Muscle of back (tissue), 11 donors: Measurements from ENCODE around the gene COBL. TPM values are rescaled to one million over a fixed set of nuclear protein-coding genes. Genes with fewer than 3 reads are reported as not detected.

Experiments
- DNase-seq, 3 donors: peaks; one replicate each; pipeline versions ENCODE4 v3.0.0 to v3.0.0-alpha.2; 2013
- polyA plus RNA-seq, 10 donors: library from polyadenylated mRNA; unstranded; fragments of 120-200 nt; gene quantifications; one replicate each; pipeline ENCODE4 v1.2.1, GENCODE V29; 2013; ENCODE audit not compliant: insufficient read length in 10 of 10

The COBL gene
- polyA plus RNA-seq, 10 donors, result 58.7 to 140 (median 97.2) TPM

DNA sequence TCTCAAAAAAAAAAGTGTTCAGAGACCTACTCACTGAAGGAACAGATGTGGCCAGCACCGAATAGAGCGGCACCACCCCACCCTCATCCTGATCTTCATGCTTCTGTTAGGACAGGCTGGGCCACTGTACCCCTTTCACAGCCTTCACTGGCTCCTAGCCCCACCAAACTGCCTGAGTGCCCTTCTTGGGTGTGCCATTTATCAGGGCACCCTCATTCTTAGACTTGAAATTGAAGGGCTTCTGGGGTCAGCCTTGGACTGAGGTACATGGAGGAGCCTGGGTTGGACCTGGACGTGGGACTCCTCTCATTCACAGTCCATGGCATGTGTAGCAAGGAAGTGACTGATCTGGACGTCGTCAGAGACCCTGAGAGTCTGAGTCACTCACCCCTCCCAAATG lies 190.3 kb downstream of the COBL start:
- no peak for DNase-seq

DNA sequence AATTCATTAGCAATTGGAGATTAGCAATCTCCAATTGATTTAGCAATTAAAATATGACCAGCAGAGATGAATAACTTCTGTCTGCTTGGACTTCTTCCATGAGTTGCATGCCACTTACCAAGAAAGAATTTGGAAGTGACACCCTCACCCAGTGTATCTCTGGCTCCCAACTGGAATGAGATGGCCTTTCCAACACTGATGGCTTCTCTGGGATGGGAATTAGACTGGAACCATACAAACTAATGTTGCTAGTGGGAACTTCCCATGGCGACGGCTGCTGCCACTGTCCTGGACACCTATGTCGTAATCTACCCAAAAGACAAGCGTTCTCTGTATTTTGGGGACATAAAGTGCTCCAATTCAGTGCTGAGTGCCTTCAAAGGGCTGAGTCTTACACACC lies 192.3 kb downstream of the COBL start:
- no peak for DNase-seq

DNA sequence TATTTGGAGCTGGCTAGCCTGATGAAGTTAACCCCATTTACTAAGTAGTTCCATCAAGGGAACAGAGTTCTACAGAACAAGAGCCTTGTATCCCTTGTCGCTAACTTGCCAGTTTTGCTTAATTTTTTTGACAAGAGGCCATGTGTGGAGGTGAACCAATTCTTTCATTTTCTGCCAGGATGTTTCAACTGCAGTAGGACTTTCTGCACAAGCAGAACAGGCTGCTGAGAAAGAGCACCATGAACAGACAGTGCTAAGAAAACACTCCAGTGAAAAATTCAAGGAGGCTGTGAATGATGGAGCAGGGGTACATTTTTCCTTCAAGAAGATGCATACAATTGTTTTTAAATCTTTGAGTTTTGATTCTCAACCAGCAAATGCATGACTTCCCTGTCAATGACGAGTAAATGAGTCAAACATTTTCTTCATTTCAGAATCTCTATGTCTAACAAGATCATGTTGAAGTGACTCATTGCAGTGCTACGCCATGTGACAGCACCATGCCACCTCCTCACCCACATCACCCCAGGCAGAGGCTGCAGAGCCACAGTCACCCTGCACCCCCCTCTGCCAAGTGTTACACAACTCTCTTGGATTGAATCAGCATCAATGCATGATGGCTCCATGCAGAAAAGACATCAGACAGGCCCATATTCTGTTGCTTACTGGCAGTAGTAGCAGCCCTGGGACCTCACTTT lies 193.1 kb downstream of the COBL start:
- peak in 1 of 3 donors; percentile 75 for DNase-seq

DNA sequence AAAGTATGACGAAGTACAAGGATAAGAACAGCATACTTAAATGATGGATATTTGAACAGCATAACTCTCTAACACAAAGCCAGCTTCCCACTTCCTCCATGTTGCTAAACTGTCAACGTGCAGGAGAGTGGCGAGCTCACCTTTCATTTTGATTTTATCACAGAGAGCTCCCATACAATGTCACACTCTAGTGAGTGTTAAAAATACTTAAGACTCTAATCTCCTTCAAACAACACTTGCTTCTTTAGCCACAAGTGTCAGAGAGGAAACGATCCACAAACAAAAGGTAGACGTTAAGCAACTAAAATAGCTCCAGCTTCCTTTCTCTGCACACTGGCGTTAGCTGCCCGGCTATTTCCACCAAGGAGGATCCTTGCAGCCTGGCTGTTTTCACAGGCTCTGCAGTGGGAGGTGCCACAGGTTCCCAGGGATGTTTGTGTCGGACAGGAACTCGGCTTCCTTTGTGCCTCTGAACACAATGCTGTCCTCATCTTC lies 194.6 kb downstream of the COBL start:
- DNase-seq, result peak in 1 of 3 donors; percentile 35

DNA sequence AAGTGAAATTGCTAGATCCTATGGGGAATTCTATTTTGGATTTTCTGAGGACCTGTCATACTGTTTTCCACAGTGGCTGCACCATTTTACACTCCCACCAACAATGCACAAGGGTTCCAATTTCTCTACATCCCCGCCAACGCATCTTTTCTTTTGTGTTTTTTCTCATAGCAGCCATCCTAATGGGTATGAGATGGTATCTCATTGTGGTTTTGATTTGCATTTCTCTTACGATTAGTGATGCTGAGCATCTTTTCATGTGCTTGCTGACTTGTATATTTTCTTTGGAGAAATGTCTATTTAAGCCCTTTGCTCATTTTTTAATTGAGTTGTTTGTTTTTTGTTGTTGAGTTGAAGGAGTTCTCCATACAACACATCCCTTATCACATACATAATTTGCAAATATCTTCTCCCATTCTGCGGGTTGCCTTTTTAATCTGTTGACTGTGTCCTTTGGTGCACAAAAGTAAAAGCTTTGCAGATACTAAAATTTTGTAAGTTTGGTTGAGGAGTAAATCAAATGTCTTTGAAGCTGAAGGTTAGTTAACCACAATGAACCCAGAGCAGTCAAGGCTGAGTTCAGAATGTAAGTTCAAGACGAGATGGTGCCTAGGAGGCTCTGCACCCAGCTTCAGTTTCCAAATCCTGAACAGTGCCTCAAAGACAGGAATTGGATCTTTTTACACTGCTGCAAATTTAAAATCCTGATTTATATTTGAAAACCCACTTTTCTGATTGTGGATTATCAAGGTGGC lies 195.4 kb downstream of the COBL start:
- no peak for DNase-seq

DNA sequence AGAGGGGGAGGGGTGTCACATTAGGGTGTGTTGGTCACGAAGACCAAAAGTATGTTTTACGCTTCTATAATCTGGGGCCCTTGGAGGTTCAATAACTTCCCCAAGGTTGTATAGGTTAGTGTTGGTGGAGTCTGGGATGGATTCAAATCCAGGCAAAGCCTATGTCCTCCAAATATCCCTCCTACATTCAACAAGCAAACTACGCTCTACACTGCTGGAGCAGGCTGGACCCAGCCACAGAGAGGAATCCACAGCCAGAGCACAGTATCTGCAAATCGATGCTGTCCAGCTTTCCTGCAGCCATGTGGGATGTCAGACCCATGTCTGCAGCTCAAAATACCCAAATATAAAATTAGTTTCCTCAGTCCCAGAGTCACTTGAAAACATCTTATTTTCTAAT lies 198.0 kb downstream of the COBL start:
- DNase-seq, result no peak

DNA sequence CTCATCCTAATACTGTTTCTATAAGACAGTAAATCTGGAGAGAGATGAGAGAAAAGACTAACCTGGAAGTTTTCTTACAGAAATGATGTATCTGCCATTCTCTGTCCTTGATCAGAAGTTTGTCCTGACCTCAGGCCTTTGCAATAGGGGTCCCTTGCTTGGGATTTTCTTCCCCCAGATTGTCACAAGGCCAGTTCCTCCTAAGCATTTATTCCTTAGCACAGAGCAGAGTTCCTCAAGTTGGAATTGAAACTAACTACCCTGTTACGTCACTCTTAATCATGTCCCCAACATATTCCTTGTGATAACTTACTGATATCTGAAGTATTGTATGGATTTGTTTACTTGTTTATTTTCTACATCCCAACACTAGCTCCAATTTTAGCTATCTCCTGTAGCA lies 202.1 kb downstream of the COBL start:
- DNase-seq, result no peak

DNA sequence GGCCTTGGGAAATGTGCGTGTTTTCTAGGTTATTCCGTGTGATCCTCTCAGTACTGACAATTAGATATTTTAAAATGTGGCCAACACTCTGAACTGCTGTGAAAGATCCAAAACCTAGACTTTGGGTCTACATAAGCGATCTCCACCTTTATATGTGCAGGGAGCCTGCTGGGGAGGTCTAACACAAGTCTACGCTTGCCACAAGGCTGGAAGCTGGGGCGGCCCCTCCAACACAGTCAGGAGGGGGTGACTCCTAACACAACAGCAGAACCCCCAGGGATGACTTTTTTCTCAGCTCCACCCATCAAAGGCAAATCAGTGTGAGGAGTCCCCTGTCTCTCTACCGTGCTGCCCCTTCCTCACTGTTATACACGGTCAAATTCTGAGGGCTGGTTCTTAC lies 202.6 kb downstream of the COBL start:
- DNase-seq, result no peak

DNA sequence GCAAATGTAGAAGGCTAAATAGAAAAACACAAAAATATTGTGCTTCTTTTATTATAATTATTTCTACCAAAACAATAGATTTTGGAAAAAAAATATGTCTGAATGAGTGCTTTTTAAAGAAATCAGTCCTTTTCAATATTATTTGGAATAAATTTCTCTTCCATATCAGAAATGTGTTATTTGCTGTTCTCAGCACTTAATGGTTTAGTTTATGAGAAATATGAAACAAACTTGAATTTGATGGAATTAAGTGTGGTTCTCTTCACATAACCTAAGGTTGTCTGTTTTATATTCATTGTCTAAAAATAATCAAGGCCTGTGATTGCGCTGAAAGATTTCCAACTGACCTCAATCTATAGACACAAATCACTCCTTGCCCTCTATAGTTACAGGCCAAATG lies 203.0 kb downstream of the COBL start:
- DNase-seq, result no peak

DNA sequence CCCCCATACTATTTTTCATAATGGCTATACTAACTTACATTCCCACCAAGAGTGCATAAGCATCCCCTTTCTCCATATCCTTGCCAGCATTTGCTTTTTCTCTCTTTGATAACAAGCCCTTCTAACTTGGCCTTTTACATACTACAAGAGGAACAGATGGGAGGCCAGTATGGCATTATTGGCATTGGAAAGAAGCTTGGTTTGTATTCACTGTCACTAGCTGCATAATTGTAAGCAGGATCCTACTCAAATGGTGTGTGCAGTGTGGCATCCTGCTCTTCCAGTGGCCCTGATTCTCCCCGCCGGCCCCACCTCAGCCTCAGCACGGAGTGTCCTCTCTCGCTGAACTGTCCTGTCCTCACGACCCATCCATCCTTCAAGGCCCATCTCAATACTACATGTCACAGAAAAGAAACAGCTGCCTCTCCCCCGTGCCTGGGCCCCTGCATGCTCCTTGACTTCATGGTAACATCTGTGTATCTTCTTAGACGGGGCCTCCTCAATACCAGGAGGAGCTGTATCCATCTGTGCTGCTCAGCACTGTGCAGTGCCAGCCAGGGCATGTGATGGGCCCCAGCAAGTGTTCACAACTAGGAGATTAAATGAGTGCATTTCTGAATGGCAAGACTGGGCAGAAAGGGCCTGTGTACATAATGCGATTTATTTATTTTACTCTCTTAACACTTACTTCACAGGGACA lies 205.2 kb downstream of the COBL start:
- no peak for DNase-seq

DNA sequence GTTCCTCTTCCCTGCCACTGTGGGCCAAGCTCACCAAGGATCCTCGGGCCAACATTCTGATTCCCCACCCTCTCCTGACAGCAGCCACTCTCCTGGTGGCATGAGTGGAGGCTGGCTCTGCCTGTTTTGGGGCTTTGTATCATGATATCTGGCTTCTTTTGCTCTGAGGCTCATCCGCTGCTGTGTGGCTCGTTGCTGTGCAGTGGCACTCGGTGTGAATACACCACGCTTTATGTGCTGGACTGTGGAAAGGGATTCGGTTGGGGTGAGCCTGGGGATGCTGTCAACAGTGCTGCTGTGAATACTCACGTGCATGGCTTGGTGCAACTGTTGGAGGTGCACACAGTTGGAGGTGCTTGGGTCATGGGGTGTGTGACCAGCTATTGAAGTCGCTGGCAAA lies 208.5 kb downstream of the COBL start:
- DNase-seq, result no peak

DNA sequence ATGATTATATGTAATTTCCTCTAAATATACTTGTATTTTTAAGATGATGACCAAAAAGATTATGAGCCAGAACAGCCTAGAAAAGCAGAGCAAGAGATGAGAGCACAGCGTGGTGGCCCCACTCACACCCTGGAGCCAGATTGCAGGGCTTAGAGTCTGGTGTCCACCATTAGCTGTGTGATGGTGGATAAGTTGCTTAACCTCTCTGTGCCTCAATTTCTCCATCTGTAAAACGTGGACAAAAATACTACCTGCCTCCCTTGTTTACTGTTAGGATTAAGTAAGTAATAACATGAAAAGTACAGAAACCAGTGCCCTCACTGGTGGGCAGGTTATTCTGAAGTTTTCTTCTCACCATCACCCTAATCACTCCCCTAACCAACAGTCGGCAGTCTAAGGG lies 212.3 kb downstream of the COBL start:
- DNase-seq, result no peak

DNA sequence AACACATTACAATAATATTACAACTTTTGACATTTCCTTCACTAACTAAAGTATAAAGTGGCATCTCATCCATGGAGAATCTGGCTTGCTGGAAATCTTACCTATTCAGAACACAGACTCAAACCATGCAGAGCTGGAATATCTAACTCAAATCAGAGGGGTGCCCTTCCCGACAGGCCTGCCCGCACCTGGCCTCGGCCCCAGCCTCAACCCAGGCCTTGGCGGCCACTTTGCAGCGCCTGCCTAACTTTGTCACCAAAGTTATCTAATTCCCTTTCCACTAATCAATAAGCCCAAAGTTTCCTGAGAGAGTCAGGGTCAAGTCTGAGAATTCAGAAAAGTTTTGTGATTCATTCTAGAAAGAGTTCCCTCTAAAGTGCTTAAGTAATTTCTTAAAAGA lies 212.9 kb downstream of the COBL start:
- no peak for DNase-seq

DNA sequence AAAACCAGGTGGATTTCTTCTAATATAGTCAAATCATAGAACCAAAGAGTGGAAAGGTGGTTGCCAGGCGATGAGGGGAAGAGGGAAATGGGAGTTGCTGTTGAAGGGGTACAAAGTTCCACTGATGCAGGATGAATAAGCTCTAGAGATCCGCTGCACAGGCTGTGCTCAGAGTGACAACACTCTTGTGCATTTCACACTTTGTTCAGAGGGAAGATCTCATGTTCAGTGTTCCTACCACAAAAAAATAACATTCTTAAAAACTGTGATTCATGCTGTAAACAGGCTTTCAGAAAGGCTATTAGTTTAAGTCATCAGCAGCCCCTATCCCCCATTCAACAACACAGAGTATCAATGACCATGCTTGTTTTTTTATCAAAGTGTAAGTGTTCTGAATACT lies 213.8 kb downstream of the COBL start:
- DNase-seq, result no peak

DNA sequence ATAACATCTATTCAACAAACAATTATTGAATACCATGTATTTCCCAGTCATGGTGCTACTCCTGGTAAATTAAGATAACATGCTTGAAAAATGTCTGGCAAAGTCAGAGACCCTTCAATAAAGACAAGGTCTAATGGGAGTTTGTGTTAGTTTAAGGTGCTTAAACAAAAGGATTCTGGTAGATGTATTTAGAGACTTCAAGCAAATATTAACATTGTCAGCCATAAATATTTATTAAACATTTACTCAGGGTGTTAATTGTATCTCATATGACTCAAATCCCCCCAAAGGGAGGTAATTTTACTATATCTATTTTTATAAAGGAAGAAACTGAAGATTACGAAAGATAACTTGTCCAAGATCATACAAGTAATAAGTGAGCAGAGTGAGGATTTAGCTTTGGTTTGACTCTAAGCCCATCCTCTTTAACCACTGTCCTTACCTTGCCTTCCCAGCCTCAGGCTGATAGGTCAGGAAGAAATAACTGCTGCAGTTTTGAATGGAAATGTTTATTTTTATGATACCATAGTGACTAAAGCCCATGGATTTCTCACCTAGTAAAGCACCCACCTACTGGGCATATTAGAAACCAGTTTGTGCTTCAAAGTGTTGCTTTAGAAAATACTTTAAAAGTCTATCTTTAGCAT lies 215.4 kb downstream of the COBL start:
- no peak for DNase-seq

DNA sequence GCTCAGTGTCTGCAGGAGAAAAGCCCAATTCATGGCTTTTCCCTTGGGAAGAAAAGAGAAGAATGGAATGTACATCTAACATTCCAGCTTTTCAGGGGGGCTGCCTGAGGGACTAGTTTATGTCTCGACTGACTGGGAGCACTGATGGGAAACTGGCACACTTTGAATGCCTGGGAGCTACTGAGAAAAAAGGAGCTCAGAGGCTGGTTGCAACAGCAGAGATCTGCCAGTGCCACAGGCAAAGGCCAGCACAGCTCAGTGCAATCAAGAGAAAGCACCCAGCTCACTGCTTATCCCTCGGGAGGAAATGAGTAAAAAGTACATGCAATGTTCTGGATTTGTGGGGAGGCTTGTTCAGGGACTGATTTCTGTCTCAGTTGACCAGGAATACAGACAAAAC lies 226.2 kb downstream of the COBL start:
- DNase-seq, result no peak

DNA sequence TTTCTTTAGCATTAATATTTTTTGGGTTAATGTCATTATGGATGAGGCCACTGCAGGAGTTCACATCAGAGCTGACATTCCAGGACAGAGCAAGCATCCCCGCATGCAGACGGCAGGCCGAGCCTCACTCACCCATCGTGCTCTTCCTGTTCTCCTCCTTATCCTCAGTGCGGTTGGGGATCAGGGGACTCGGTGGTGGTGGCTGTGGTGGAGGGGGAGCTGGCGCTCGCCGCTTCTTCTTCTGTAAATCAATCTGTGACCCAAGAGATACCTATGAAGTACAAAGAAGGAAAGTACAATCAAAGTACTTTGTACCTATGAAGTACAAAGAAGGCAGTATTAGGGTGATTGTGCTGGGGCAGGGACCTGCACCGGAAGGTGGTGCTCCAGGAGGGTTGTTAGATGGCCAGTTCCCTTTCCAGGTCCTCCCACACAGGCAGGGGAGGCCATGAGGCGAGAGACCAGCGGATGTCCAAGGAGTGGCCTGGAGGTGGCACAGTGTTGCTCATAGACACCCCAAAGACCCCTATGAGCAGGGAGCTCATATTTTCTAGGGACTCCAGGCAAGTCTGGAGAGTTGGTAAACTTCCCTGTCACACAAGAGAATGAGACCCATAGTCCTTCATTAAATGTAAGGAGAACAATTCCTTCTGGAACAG lies 231.4 kb downstream of the COBL start:
- no peak for DNase-seq

DNA sequence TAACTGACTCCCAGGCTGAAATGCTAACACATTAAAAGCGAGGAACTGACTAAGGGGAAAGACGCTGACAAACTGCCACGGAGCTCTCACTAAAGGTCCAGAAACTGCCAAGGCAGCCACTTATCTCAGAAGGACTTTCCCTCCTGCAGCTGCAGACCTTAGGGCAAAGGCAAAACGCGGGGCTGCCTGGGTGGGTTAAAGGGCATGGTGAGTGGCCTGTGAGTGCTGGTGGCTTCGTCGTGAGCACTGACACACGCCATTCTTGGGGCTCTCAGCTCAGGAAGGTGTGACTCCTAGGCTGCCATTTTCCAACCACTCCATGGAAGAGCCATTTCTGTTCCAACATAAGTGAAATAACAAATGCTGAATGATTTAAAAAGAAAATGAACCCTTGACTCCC lies 232.5 kb downstream of the COBL start:
- DNase-seq, result no peak

DNA sequence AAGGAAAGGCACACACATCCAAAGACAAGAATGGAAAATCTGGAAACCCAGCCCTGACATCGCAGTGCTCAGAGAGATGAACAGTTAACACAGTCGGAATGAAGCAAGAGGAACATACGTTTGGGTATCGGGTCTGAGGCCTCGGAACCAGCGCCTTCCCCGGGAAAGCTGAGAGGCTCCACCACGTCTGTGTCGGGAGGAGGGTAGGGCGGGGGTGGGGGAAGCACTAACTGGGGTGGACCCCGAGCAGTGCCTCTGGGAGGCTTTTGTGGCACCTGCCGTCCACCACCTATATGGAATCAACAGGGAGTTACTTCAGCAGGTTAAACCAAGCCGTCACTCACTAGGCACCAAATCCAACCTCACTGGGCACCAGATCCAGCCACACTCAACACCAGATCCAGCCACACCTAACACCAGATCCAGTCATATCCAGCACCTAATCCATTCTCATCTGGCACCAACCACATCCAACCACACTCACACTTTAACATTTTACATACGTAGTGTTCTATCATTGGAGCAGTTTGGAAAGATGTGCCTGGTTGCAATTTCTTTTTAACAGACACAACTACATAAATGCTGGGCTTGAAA lies 233.6 kb downstream of the COBL start:
- DNase-seq, result no peak

DNA sequence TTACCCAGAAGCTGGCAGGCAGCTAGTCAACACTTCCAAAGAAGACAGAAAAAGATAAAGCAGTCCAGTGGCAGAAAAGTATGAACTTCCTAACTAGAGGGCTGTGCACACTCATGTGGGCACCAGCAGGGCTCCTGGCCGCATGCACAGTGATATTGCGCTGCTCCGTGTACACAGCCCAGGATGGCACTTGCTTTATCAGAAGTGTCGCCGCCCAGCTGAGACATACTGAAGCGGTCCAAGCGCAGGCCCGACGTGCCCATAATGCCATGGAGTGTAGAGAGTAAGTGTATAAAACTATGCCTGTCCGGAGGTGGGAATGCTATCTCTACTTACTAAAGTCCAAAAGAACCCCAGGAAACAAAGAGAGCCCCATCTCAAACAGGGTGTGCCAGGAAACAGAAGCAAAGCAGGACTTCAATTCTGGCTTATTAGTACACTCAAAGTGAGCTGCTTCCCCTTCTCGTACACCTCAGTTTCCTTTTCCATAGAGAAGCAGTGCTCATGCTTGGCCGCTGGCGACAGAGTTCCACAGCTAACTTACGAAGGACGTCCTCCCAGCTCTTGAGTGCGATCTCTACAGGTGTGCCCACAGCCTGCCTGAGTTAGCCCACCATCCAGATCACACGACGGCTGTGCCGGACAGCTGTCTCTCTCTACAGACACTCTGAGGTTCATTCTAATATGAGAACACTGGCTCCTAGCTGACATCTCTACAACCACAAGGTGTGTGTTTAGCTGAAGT lies 234.3 kb downstream of the COBL start:
- no peak for DNase-seq
